ENCODE results near the gene CAMK2A. TPM values are rescaled to one million over a fixed set of nuclear protein-coding genes. Genes with fewer than 3 reads are reported as not detected.

Gene CAMK2A
- total RNA-seq, 1 experiment from 2014 or later, result 0.13 TPM

DNA sequence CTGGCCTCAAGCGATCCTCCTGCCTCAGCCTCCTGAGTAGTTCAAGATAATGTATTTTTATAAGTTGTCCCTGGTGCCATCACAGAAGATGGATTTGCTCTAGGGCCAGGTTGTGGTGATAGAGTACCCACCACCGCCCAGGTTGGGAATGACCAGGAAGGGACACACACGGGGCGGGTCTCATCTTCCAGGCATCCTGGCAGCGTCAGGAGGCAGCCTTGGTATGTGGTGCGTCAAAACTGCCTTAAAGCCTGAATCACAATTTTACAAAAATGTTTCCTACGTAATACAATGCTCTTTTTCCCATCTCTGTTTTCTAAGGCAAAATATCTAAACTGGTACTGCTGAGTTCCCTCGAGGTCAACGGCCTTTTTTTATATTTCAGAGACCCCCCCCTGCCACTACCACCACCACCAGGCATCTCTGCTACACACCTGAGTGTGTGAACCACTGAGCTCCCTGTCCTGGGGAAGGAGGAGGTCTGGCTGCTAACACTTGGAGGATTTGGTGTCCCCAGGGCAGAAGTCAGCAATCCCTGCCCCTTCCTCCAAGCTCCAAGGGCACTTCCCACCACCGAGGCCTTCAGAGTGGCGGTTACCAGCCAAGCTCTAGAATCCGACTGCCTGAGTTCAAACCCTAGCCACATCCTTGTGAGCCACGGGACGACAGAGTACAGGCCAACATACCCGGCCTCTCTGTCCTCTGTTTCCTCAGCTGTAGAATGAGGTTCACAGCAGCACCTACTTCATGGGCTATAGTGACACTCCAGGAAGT is 52.4 kb downstream of the CAMK2A start:
- H4K20me1 ChIP-seq (ENCODE audit: insufficient read depth), result no peaks in the 10 kb centered on the region
- ChIA-PET CTCF (no interaction called here), POLR2A (ENCODE audit: unreplicated experiment) (no interaction called here)
- no peaks in the 10 kb centered on the region for H3K9me2 ChIP-seq (ENCODE audit: insufficient read depth)
- H3F3A ChIP-seq (ENCODE audit: insufficient read depth, low read depth), result no peaks in the 10 kb centered on the region
- H3K36me3 ChIP-seq (ENCODE audit: low read depth), result no peaks in the 10 kb centered on the region
- no peak for TF ChIP-seq EZH2 (IDR thresholded peaks at IDR 0.05; ENCODE audit: low read depth)
- TF ChIP-seq, protein P1, sequence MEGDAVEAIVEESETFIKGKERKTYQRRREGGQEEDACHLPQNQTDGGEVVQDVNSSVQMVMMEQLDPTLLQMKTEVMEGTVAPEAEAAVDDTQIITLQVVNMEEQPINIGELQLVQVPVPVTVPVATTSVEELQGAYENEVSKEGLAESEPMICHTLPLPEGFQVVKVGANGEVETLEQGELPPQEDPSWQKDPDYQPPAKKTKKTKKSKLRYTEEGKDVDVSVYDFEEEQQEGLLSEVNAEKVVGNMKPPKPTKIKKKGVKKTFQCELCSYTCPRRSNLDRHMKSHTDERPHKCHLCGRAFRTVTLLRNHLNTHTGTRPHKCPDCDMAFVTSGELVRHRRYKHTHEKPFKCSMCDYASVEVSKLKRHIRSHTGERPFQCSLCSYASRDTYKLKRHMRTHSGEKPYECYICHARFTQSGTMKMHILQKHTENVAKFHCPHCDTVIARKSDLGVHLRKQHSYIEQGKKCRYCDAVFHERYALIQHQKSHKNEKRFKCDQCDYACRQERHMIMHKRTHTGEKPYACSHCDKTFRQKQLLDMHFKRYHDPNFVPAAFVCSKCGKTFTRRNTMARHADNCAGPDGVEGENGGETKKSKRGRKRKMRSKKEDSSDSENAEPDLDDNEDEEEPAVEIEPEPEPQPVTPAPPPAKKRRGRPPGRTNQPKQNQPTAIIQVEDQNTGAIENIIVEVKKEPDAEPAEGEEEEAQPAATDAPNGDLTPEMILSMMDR (conservative IDR thresholded peaks at IDR 0.05), result no peak
- H3K27ac ChIP-seq, result no peak overlapping the region
- H3K9me3 ChIP-seq (ENCODE audit: insufficient read depth, low read depth), result no peaks in the 10 kb centered on the region
- H3K4me3 ChIP-seq, result no peak overlapping the region
- no peak overlapping the region for H2AFZ ChIP-seq
- H3K4me2 ChIP-seq, result no peak overlapping the region
- 0 out of 2 replicates have a peak, but pooled peaks cover 4% of the 10 kb centered on the region for H3K27me3 ChIP-seq (ENCODE audit: insufficient read depth, low read depth)
- BruUV-seq (replicated peaks), result no TSS peak
- no peak for DNase-seq
- intact Hi-C loops (cut with micrococcal nuclease; ENCODE audit: unreplicated experiment), result no loop called here
- H3K79me2 ChIP-seq (ENCODE audit: low read depth), result no peaks in the 10 kb centered on the region
- no peaks in the 10 kb centered on the region for H3K4me1 ChIP-seq (replicated peaks; ENCODE audit: insufficient read depth)

GRCh38 chr5:150236313-150236712 is 53.3 kb downstream of the CAMK2A start:
- Histone ChIP-seq H4K20me1 (ENCODE audit: insufficient read depth) (no peaks in the 10 kb centered on the region), H3K27me3 (ENCODE audit: insufficient read depth, low read depth) (no peaks in the 10 kb centered on the region), H3K4me1 (replicated peaks; ENCODE audit: insufficient read depth) (no peaks in the 10 kb centered on the region), H3F3A (ENCODE audit: insufficient read depth, low read depth) (no peaks in the 10 kb centered on the region), H3K4me3 (no peak overlapping the region), H2AFZ (no peak overlapping the region), H3K27ac (no peak overlapping the region), H3K79me2 (ENCODE audit: low read depth) (no peaks in the 10 kb centered on the region), H3K9me2 (ENCODE audit: insufficient read depth) (no peaks in the 10 kb centered on the region), H3K36me3 (ENCODE audit: low read depth) (no peaks in the 10 kb centered on the region), H3K9me3 (ENCODE audit: insufficient read depth, low read depth) (no peaks in the 10 kb centered on the region), H3K4me2 (no peak overlapping the region)
- no peak for DNase-seq
- TF ChIP-seq, protein P1 (conservative IDR thresholded peaks at IDR 0.05), result no peak
- no peak for TF ChIP-seq EZH2 (IDR thresholded peaks at IDR 0.05; ENCODE audit: low read depth)
- intact Hi-C loops (cut with micrococcal nuclease; ENCODE audit: unreplicated experiment), result no loop called here
- ChIA-PET POLR2A (ENCODE audit: unreplicated experiment) (no interaction called here), CTCF (no interaction called here)
- no TSS peak for BruUV-seq (replicated peaks)

DNA sequence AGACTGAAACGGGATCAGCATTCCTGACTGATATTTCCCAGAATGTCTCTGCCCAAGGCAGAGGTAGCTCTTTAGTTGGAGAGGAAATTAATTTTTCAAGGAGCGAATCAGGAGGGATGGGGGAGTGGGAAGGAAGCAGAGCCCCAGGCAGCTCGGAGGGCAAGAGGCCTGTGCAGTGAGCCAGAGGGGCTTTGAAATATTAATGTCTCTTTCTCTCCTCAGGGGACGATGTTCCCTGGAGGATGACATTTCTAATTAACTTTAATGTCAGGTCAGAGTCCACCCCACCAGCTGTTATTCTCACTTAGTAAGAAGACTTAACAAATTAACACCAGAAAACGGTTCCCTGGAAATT is 54.1 kb downstream of the CAMK2A start:
- no peaks in the 10 kb centered on the region for H3K79me2 ChIP-seq (ENCODE audit: low read depth)
- no peak overlapping the region for H3K4me2 ChIP-seq
- no TSS peak for BruUV-seq (replicated peaks)
- no peaks in the 10 kb centered on the region for H3K36me3 ChIP-seq (ENCODE audit: low read depth)
- intact Hi-C loops (cut with micrococcal nuclease; ENCODE audit: unreplicated experiment), result no loop called here
- H4K20me1 ChIP-seq (ENCODE audit: insufficient read depth), result no peaks in the 10 kb centered on the region
- no peaks in the 10 kb centered on the region for H3F3A ChIP-seq (ENCODE audit: insufficient read depth, low read depth)
- H3K4me1 ChIP-seq (replicated peaks; ENCODE audit: insufficient read depth), result no peaks in the 10 kb centered on the region
- ChIA-PET POLR2A (ENCODE audit: unreplicated experiment) (no interaction called here), CTCF (no interaction called here)
- H3K27me3 ChIP-seq (ENCODE audit: insufficient read depth, low read depth), result no peaks in the 10 kb centered on the region
- TF ChIP-seq, protein P1 (conservative IDR thresholded peaks at IDR 0.05), result no peak
- no peak for TF ChIP-seq EZH2 (IDR thresholded peaks at IDR 0.05; ENCODE audit: low read depth)
- no peaks in the 10 kb centered on the region for H3K9me2 ChIP-seq (ENCODE audit: insufficient read depth)
- H3K27ac ChIP-seq, result no peak overlapping the region
- no peaks in the 10 kb centered on the region for H3K9me3 ChIP-seq (ENCODE audit: insufficient read depth, low read depth)
- no peak overlapping the region for H3K4me3 ChIP-seq
- DNase-seq, result no peak
- H2AFZ ChIP-seq, result no peak overlapping the region
